OCI-LY1 (cell line): ENCODE results near the gene FGF10.

Experiments used
- H2AFZ ChIP-seq: fragments of 200-600 bp; sonication (generic), shearing (Covaris generic); 2 replicates; pipeline ENCODE4 v1.6.0; 2014; ENCODE audit warnings: antibody characterized with exemption, mild to moderate bottlenecking, low read length
- H3F3A ChIP-seq: fragments of 200-600 bp; sonication (generic), shearing (Covaris generic); 2 replicates; pipeline ENCODE4 v1.6.0; 2014; ENCODE audit warnings: mild to moderate bottlenecking, antibody characterized with exemption, low read length, moderate library complexity; ENCODE audit not compliant: insufficient read depth
- H3K27ac ChIP-seq: fragments of 200-600 bp; sonication (generic); 2 replicates; pipeline ENCODE4 v1.5.1; 2014; ENCODE audit warnings: low read length, mixed run types, mild to moderate bottlenecking, low read depth; ENCODE audit not compliant: poor library complexity, severe bottlenecking
- H3K27me3 ChIP-seq: fragments of 200-600 bp; sonication (generic); 2 replicates; pipeline ENCODE4 v1.6.0; 2014; ENCODE audit warnings: antibody characterized with exemption, mild to moderate bottlenecking, low read length, moderate library complexity; ENCODE audit not compliant: insufficient read depth
- H3K36me3 ChIP-seq: fragments of 200-600 bp; sonication (generic); 2 replicates; pipeline ENCODE4 v1.6.1; 2014; ENCODE audit warnings: mild to moderate bottlenecking, antibody characterized with exemption, low read length, moderate library complexity, mixed read lengths; ENCODE audit not compliant: insufficient read depth
- H3K4me1 ChIP-seq: fragments of 200-600 bp; sonication (generic); 2 replicates; pipeline ENCODE4 v1.5.1; 2014; ENCODE audit warnings: mild to moderate bottlenecking, low read length, moderate library complexity; ENCODE audit not compliant: insufficient read depth, severe bottlenecking
- H3K4me2 ChIP-seq: fragments of 200-600 bp; sonication (generic), shearing (Covaris generic); 2 replicates; pipeline ENCODE4 v1.6.1; 2014; ENCODE audit warnings: low read length
- H3K4me3 ChIP-seq: fragments of 200-600 bp; sonication (generic); 2 replicates; pipeline ENCODE4 v1.5.1; 2014; ENCODE audit warnings: low read length, low read depth, mild to moderate bottlenecking, mixed read lengths; ENCODE audit not compliant: poor library complexity, severe bottlenecking
- H3K79me2 ChIP-seq: fragments of 200-600 bp; shearing (Covaris generic); 2 replicates; pipeline ENCODE4 v1.6.1; 2016; ENCODE audit warnings: mixed run types, low read length, mixed read lengths; ENCODE audit not compliant: insufficient read depth
- H3K9ac ChIP-seq: fragments of 200-600 bp; sonication (generic), shearing (Covaris generic); 2 replicates; pipeline ENCODE4 v1.6.1; 2014; ENCODE audit warnings: mild to moderate bottlenecking, low read length, mixed read lengths
- H3K9me2 ChIP-seq: fragments of 200-600 bp; sonication (generic), shearing (Covaris generic); 2 replicates; pipeline ENCODE4 v1.6.1; 2014; ENCODE audit warnings: low read depth, mild to moderate bottlenecking, low read length, mixed read lengths
- H3K9me3 ChIP-seq: fragments of 200-600 bp; shearing (Covaris generic); 2 replicates; pipeline ENCODE4 v1.6.1; 2014; ENCODE audit warnings: low read length, mixed read lengths
- H4K20me1 ChIP-seq: fragments of 200-600 bp; sonication (generic), shearing (Covaris generic); 2 replicates; pipeline ENCODE4 v1.6.0; 2016; ENCODE audit warnings: mild to moderate bottlenecking, low read length; ENCODE audit not compliant: insufficient read depth
- EZH2 ChIP-seq: fragments of 200-600 bp; sonication (generic), shearing (Covaris generic); IDR thresholded peaks from 2 replicates; pipeline ENCODE4 v1.8.0; 2017; ENCODE audit warnings: borderline replicate concordance, mixed run types, mild to moderate bottlenecking, antibody characterized with exemption, low read length, moderate library complexity, mixed read lengths
- TF ChIP-seq, protein P1 (sequence below): fragments of 200-600 bp; sonication (generic), shearing (Covaris generic); IDR thresholded peaks from 2 replicates; pipeline ENCODE4 v1.5.1; 2017; ENCODE audit warnings: mild to moderate bottlenecking, antibody characterized with exemption, low read length, moderate library complexity, mixed read lengths

FGF10 gene

DNA sequence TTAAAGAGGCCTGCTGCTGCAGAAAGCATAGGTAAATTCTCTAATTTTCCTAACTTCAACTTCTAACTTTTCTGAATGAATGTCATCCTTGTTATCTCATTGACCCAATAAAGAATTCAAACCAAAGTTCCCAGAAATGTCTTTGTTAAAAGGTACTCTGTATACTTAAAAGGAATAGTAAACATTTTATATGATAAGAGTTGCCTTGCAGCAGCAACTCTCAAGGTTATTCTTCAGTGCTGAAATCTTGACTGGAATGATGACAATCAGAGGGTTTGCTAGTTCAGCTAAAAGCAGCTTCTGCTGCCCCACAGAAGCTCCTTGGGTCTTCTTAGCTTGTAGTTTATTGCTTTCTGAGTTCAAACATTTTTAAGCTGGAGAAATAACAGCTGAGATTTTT is 28.3 kb downstream of the FGF10 start:
- no peak for TF ChIP-seq EZH2
- TF ChIP-seq, protein P1, sequence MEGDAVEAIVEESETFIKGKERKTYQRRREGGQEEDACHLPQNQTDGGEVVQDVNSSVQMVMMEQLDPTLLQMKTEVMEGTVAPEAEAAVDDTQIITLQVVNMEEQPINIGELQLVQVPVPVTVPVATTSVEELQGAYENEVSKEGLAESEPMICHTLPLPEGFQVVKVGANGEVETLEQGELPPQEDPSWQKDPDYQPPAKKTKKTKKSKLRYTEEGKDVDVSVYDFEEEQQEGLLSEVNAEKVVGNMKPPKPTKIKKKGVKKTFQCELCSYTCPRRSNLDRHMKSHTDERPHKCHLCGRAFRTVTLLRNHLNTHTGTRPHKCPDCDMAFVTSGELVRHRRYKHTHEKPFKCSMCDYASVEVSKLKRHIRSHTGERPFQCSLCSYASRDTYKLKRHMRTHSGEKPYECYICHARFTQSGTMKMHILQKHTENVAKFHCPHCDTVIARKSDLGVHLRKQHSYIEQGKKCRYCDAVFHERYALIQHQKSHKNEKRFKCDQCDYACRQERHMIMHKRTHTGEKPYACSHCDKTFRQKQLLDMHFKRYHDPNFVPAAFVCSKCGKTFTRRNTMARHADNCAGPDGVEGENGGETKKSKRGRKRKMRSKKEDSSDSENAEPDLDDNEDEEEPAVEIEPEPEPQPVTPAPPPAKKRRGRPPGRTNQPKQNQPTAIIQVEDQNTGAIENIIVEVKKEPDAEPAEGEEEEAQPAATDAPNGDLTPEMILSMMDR: no peak
- Histone ChIP-seq H3K4me3 (no peak overlapping the region), H3K79me2 (no peaks in the 10 kb centered on the region), H3F3A (no peaks in the 10 kb centered on the region), H2AFZ (no peak overlapping the region), H4K20me1 (no peaks in the 10 kb centered on the region), H3K36me3 (no peaks in the 10 kb centered on the region), H3K9me3 (no peaks in the 10 kb centered on the region), H3K27me3 (no peaks in the 10 kb centered on the region), H3K4me1 (no peaks in the 10 kb centered on the region), H3K9me2 (no peaks in the 10 kb centered on the region), H3K27ac (no peak overlapping the region), H3K9ac (no peak overlapping the region), H3K4me2 (no peak overlapping the region)

DNA sequence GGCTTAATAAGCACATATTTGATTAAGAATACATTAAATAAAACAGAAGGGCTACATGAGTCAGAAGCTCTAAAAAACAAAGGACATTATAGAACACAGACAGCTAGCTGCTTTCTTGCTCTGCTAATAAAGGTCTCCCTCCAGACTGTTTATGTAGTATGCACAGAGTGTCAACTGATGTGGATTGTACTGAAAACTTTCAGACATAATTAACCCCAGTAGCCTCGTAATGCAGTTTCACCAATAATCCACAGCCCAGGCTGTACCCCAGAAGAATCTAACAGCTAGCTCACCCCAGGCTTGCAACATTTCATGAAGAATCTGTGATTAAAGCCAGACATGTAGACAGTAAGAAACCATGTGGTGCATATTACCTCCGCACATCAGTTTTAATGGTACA is 30.8 kb downstream of the FGF10 start:
- no peak overlapping the region for H3K4me3 ChIP-seq
- TF ChIP-seq EZH2: no peak
- TF ChIP-seq, protein P1: no peak
- H3K9me2 ChIP-seq: no peaks in the 10 kb centered on the region
- H3K9me3 ChIP-seq: no peaks in the 10 kb centered on the region
- no peak overlapping the region for H3K27ac ChIP-seq
- H3K36me3 ChIP-seq: no peaks in the 10 kb centered on the region
- H3K27me3 ChIP-seq: no peaks in the 10 kb centered on the region
- no peaks in the 10 kb centered on the region for H3K79me2 ChIP-seq
- H2AFZ ChIP-seq: no peak overlapping the region
- H3K4me2 ChIP-seq: no peak overlapping the region
- H4K20me1 ChIP-seq: no peaks in the 10 kb centered on the region
- no peaks in the 10 kb centered on the region for H3K4me1 ChIP-seq
- H3K9ac ChIP-seq: no peak overlapping the region
- no peaks in the 10 kb centered on the region for H3F3A ChIP-seq

DNA sequence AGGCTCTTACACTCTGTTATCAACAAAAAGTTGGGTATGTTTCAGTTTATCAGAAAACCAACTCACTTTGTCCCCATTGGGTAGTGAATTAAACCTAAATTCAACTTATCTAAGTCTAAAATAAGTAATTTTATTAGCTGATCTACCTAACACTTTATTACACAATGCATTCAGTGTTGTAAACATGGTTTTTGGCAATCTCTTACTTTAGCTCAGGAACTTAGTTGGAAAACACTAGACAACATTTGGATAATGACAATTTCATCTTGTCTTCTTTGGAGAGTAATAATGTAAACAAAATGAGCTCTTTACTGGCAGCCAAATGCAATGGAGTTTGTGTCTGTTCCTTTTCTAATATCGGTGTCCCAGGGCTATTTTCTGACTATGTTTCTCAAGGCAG is 33.0 kb downstream of the FGF10 start:
- H4K20me1 ChIP-seq: no peaks in the 10 kb centered on the region
- no peaks in the 10 kb centered on the region for H3F3A ChIP-seq
- no peaks in the 10 kb centered on the region for H3K9me3 ChIP-seq
- H3K79me2 ChIP-seq: no peaks in the 10 kb centered on the region
- TF ChIP-seq, protein P1: no peak
- no peak for TF ChIP-seq EZH2
- no peaks in the 10 kb centered on the region for H3K9me2 ChIP-seq
- no peak overlapping the region for H3K4me2 ChIP-seq
- no peak overlapping the region for H2AFZ ChIP-seq
- H3K4me3 ChIP-seq: no peak overlapping the region
- no peaks in the 10 kb centered on the region for H3K4me1 ChIP-seq
- H3K27me3 ChIP-seq: no peaks in the 10 kb centered on the region
- no peaks in the 10 kb centered on the region for H3K36me3 ChIP-seq
- H3K27ac ChIP-seq: no peak overlapping the region
- no peak overlapping the region for H3K9ac ChIP-seq
